ENCODE results near the gene TNK1. TPM values are rescaled to one million over a fixed set of nuclear protein-coding genes. Genes with fewer than 3 reads are reported as not detected.

TNK1 gene
- polyA plus RNA-seq, 3 donors, result not detected

DNA sequence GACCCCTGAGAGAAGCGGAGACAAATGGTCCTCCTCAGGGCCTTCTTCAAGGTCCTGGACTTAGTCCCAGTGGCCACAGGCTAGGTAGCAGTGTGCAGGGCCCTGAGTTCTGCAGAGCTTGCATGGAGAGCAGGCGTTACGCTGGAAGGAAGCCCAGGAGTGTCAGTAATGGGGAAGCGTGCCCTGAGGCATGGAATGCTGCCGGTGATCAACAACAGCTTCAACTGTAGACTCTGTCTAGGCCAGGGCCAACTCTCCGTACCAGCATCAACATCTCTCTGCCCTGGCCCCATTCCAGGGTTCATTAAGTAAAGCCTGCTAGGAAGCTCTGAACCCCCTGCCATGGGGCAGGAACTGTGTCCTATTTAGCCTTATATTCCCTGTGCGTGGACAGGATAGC lies 568 bp upstream of the TNK1 start:
- Mint-ChIP-seq H3K4me1 (peaks cover 18% of the 10 kb centered on the region), H3K4me3 (peak overlapping the region; percentile 10 to 83), H3K36me3 (peaks cover 2 to 8% of the 10 kb centered on the region in 2 donors), H3K27me3 (ENCODE audit: low read depth in 3 of 3) (peaks cover 51 to 78% (median 65%) of the 10 kb centered on the region in 3 donors), H3K9me3 (peaks cover 7 to 21% (median 15%) of the 10 kb centered on the region in 7 donors), H3K27ac (peak overlapping the region in 1 of 7 donors; percentile 57)
- no peak for DNase-seq
- Histone ChIP-seq H3K79me2 (ENCODE audit: insufficient read depth, low read length) (no peaks in the 10 kb centered on the region), H2AFZ (ENCODE audit: insufficient read depth, low read depth, low read length, poor library complexity, severe bottlenecking) (no peak overlapping the region), H3K27ac (ENCODE audit: low read depth in 1 of 2, low read length in 2 of 2) (no peak overlapping the region), H3K4me2 (replicated peaks; ENCODE audit: extremely low read depth, low read length, poor library complexity, severe bottlenecking) (peak overlapping the region; percentile 45), H3K4me3 (replicated peaks in 1 of 3; ENCODE audit: low read depth in 2 of 3, low read length in 3 of 3) (peak overlapping the region in 1 of 3 experiments; percentile 7), H3K9ac (ENCODE audit: insufficient read depth, low read length, poor library complexity, severe bottlenecking) (no peak overlapping the region), H3K27me3 (ENCODE audit: control insufficient read depth in 2 of 2, insufficient read depth in 2 of 2, low read length in 2 of 2) (peaks cover 34 to 59% of the 10 kb centered on the region in 2 donors), H3K9me3 (replicated peaks in 1 of 2; ENCODE audit: control insufficient read depth in 1 of 2, insufficient read depth in 1 of 2, low read length in 2 of 2) (no peaks in the 10 kb centered on the region), H4K20me1 (ENCODE audit: insufficient read depth, low read length) (no peaks in the 10 kb centered on the region), H3K36me3 (replicated peaks in 1 of 2; ENCODE audit: control insufficient read depth in 1 of 2, insufficient read depth in 2 of 2, low read length in 2 of 2) (no peaks in the 10 kb centered on the region), H3K4me1 (ENCODE audit: control insufficient read depth in 1 of 2, insufficient read depth in 2 of 2, low read length in 2 of 2) (peaks cover 16 to 23% of the 10 kb centered on the region in 2 donors)
- TF ChIP-seq CTCF (IDR thresholded peaks at IDR 0.05), result no peak
- 70% methylated on average over 3 of the region's 7 CpGs for WGBS (ENCODE audit: insufficient coverage)
- intact Hi-C loops (cut with micrococcal nuclease), result no loop called here

DNA sequence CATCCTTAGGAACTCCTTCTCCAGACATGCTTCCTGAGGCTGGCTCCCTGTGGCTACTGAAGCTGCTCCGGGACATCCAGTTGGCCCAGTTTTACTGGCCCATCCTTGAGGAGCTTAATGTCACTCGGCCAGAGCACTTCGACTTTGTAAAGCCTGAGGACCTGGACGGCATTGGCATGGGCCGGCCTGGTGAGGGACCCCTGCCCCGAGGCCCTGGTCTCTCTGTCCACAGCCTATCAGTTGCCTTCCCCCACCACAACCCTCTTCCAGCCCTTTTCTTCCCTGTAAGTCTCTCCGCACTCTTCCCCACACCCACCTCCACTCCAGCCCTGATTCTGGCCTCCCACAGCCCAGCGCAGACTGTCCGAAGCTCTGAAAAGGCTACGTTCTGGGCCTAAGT lies 2.0 kb downstream of the TNK1 start:
- Histone ChIP-seq H2AFZ (ENCODE audit: insufficient read depth, low read depth, low read length, poor library complexity, severe bottlenecking) (no peak overlapping the region), H4K20me1 (ENCODE audit: insufficient read depth, low read length) (no peaks in the 10 kb centered on the region), H3K36me3 (replicated peaks in 1 of 2; ENCODE audit: control insufficient read depth in 1 of 2, insufficient read depth in 2 of 2, low read length in 2 of 2) (peaks cover 0 to 4% of the 10 kb centered on the region in 2 donors), H3K4me2 (replicated peaks; ENCODE audit: extremely low read depth, low read length, poor library complexity, severe bottlenecking) (no peak overlapping the region), H3K9me3 (replicated peaks in 1 of 2; ENCODE audit: control insufficient read depth in 1 of 2, insufficient read depth in 1 of 2, low read length in 2 of 2) (no peaks in the 10 kb centered on the region), H3K79me2 (ENCODE audit: insufficient read depth, low read length) (no peaks in the 10 kb centered on the region), H3K9ac (ENCODE audit: insufficient read depth, low read length, poor library complexity, severe bottlenecking) (no peak overlapping the region), H3K4me1 (ENCODE audit: control insufficient read depth in 1 of 2, insufficient read depth in 2 of 2, low read length in 2 of 2) (peaks cover 16 to 23% of the 10 kb centered on the region in 2 donors), H3K4me3 (replicated peaks in 1 of 3; ENCODE audit: low read depth in 2 of 3, low read length in 3 of 3) (no peak overlapping the region), H3K27me3 (ENCODE audit: control insufficient read depth in 2 of 2, insufficient read depth in 2 of 2, low read length in 2 of 2) (peaks cover 34 to 59% of the 10 kb centered on the region in 2 donors), H3K27ac (ENCODE audit: low read depth in 1 of 2, low read length in 2 of 2) (no peak overlapping the region)
- peak overlapping the region in 1 of 2 donors; percentile 84 for H3K4me3 Mint-ChIP-seq
- 100% methylated on average over 5 of the region's 10 CpGs for WGBS (ENCODE audit: insufficient coverage)
- H3K4me1 Mint-ChIP-seq, result peaks cover 18% of the 10 kb centered on the region
- DNase-seq, result no peak
- peaks cover 7 to 21% (median 15%) of the 10 kb centered on the region in 7 donors for H3K9me3 Mint-ChIP-seq
- intact Hi-C loops (cut with micrococcal nuclease), result no loop called here
- peaks cover 50 to 73% (median 65%) of the 10 kb centered on the region in 3 donors for H3K27me3 Mint-ChIP-seq (ENCODE audit: low read depth in 3 of 3)
- H3K27ac Mint-ChIP-seq, result peak overlapping the region in 1 of 7 donors; percentile 47
- H3K36me3 Mint-ChIP-seq, result peaks cover 14 to 17% of the 10 kb centered on the region in 2 donors
- TF ChIP-seq CTCF (IDR thresholded peaks at IDR 0.05), result no peak
